Loucy (cell line): Measurements from ENCODE around the gene TNFSF15.

Experiments used
- H2AFZ ChIP-seq: fragments of 200-600 bp; sonication (generic); 2 replicates; pipeline ENCODE4 v1.6.0; 2016; ENCODE audit warnings: antibody characterized with exemption, mild to moderate bottlenecking, low read length, moderate library complexity
- H3F3A ChIP-seq: fragments of 200-600 bp; 2 replicates; pipeline ENCODE4 v1.6.0; 2016; ENCODE audit warnings: antibody characterized with exemption, low read depth, mild to moderate bottlenecking
- H3K27me3 ChIP-seq: fragments of 200-600 bp; sonication (generic); 2 replicates; pipeline ENCODE4 v1.6.1; 2014; ENCODE audit warnings: low read length, mild to moderate bottlenecking; ENCODE audit not compliant: insufficient read depth, poor library complexity, severe bottlenecking
- H3K36me3 ChIP-seq: fragments of 200-600 bp; sonication (generic); 2 replicates; pipeline ENCODE4 v1.6.1; 2016; ENCODE audit warnings: low read length; ENCODE audit not compliant: insufficient read depth
- H3K4me1 ChIP-seq: fragments of 200-600 bp; sonication (generic); 2 replicates; pipeline ENCODE4 v1.5.1; 2014; ENCODE audit warnings: low read length, mild to moderate bottlenecking; ENCODE audit not compliant: insufficient read depth, poor library complexity, severe bottlenecking
- H3K4me2 ChIP-seq: fragments of 200-600 bp; sonication (generic); 2 replicates; pipeline ENCODE4 v1.6.0; 2014; ENCODE audit warnings: antibody characterized with exemption, low read length, low read depth, mild to moderate bottlenecking; ENCODE audit not compliant: poor library complexity, severe bottlenecking
- H3K4me3 ChIP-seq: fragments of 200-600 bp; sonication (generic); 2 replicates; pipeline ENCODE4 v1.5.1; 2014; ENCODE audit warnings: low read length, mild to moderate bottlenecking, mixed read lengths; ENCODE audit not compliant: poor library complexity, severe bottlenecking
- H3K79me2 ChIP-seq: fragments of 200-600 bp; sonication (generic); 2 replicates; pipeline ENCODE4 v1.6.1; 2014; ENCODE audit warnings: low read length; ENCODE audit not compliant: insufficient read depth
- H3K9ac ChIP-seq: fragments of 200-600 bp; sonication (generic); 2 replicates; pipeline ENCODE4 v1.6.0; 2014; ENCODE audit warnings: mild to moderate bottlenecking, low read depth, low read length, moderate library complexity; ENCODE audit not compliant: poor library complexity, severe bottlenecking
- H3K9me2 ChIP-seq: fragments of 200-600 bp; sonication (generic); replicated peaks from 2 replicates; pipeline ENCODE4 v1.6.1; 2016; ENCODE audit warnings: low read depth, low read length, mixed read lengths
- H3K9me3 ChIP-seq: fragments of 200-600 bp; sonication (generic); 2 replicates; pipeline ENCODE4 v1.6.1; 2014; ENCODE audit warnings: mild to moderate bottlenecking, antibody characterized with exemption, low read length, low read depth; ENCODE audit not compliant: insufficient read depth
- H4K20me1 ChIP-seq: fragments of 200-600 bp; sonication (generic); 2 replicates; pipeline ENCODE4 v1.6.0; 2014; ENCODE audit warnings: antibody characterized with exemption, low read length, mild to moderate bottlenecking; ENCODE audit not compliant: insufficient read depth, poor library complexity, severe bottlenecking
- CTCF ChIP-seq: fragments of 200-600 bp; sonication (generic); conservative IDR thresholded peaks from 2 replicates; pipeline ENCODE4 v1.5.1; 2014; ENCODE audit warnings: mild to moderate bottlenecking, antibody characterized with exemption, low read length
- EZH2phosphoT487 ChIP-seq: fragments of 200-600 bp; IDR thresholded peaks from 2 replicates; pipeline ENCODE4 v1.6.1; 2018; ENCODE audit warnings: antibody characterized with exemption, mild to moderate bottlenecking, moderate library complexity, borderline replicate concordance

Gene TNFSF15

GRCh38 chr9:114823441-114823840 is 17.6 kb upstream of the TNFSF15 start:
- H3K79me2 ChIP-seq, result no peaks in the 10 kb centered on the region
- no peaks in the 10 kb centered on the region for H3K4me1 ChIP-seq
- TF ChIP-seq CTCF (no peak), EZH2phosphoT487 (no peak)
- no peaks in the 10 kb centered on the region for H4K20me1 ChIP-seq
- H3K36me3 ChIP-seq, result no peaks in the 10 kb centered on the region
- H2AFZ ChIP-seq, result no peak overlapping the region
- H3K9ac ChIP-seq, result no peak overlapping the region
- no peak overlapping the region for H3K4me2 ChIP-seq
- H3K9me2 ChIP-seq, result no peaks in the 10 kb centered on the region
- no peaks in the 10 kb centered on the region for H3F3A ChIP-seq
- no peak overlapping the region for H3K4me3 ChIP-seq
- no peaks in the 10 kb centered on the region for H3K27me3 ChIP-seq
- no peaks in the 10 kb centered on the region for H3K9me3 ChIP-seq

GRCh38 chr9:114822708-114823107 is 16.9 kb upstream of the TNFSF15 start:
- no peak overlapping the region for H2AFZ ChIP-seq
- no peaks in the 10 kb centered on the region for H3K36me3 ChIP-seq
- no peak overlapping the region for H3K9ac ChIP-seq
- H3K79me2 ChIP-seq, result no peaks in the 10 kb centered on the region
- H4K20me1 ChIP-seq, result no peaks in the 10 kb centered on the region
- no peaks in the 10 kb centered on the region for H3F3A ChIP-seq
- no peak overlapping the region for H3K4me2 ChIP-seq
- no peaks in the 10 kb centered on the region for H3K9me3 ChIP-seq
- TF ChIP-seq CTCF (no peak), EZH2phosphoT487 (no peak)
- H3K4me3 ChIP-seq, result no peak overlapping the region
- H3K27me3 ChIP-seq, result no peaks in the 10 kb centered on the region
- no peaks in the 10 kb centered on the region for H3K9me2 ChIP-seq
- H3K4me1 ChIP-seq, result no peaks in the 10 kb centered on the region

- H3K9me3 ChIP-seq, result no peaks in the 10 kb centered on the region
- no peaks in the 10 kb centered on the region for H3K27me3 ChIP-seq
- no peak overlapping the region for H2AFZ ChIP-seq
- no peaks in the 10 kb centered on the region for H3K4me1 ChIP-seq
- H3K79me2 ChIP-seq, result no peaks in the 10 kb centered on the region
- H3K4me2 ChIP-seq, result no peak overlapping the region
- no peaks in the 10 kb centered on the region for H3K36me3 ChIP-seq
- H4K20me1 ChIP-seq, result no peaks in the 10 kb centered on the region
- no peak overlapping the region for H3K9ac ChIP-seq
- H3K4me3 ChIP-seq, result no peak overlapping the region
- TF ChIP-seq CTCF, result no peak
- no peak for TF ChIP-seq EZH2phosphoT487
- no peaks in the 10 kb centered on the region for H3F3A ChIP-seq
- no peaks in the 10 kb centered on the region for H3K9me2 ChIP-seq
These were observed 15.1 kb upstream of the TNFSF15 start for GRCh38 chr9:114820776-114821501.
